OCI-LY1 (cell line): ENCODE results near the gene P2RX6.
"Not testable (repeated sequence)": the region's sequence is repeated elsewhere in the genome, so short reads cannot be mapped to it uniquely, and the experiment has no call there.

Source experiments
- H2AFZ ChIP-seq: fragments of 200-600 bp; sonication (generic), shearing (Covaris generic); 2 replicates; pipeline ENCODE4 v1.6.0; 2014; ENCODE audit warnings: antibody characterized with exemption, mild to moderate bottlenecking, low read length
- H3F3A ChIP-seq: fragments of 200-600 bp; sonication (generic), shearing (Covaris generic); 2 replicates; pipeline ENCODE4 v1.6.0; 2014; ENCODE audit warnings: mild to moderate bottlenecking, antibody characterized with exemption, low read length, moderate library complexity; ENCODE audit not compliant: insufficient read depth
- H3K27ac ChIP-seq: fragments of 200-600 bp; sonication (generic); 2 replicates; pipeline ENCODE4 v1.5.1; 2014; ENCODE audit warnings: low read length, mixed run types, mild to moderate bottlenecking, low read depth; ENCODE audit not compliant: poor library complexity, severe bottlenecking
- H3K27me3 ChIP-seq: fragments of 200-600 bp; sonication (generic); 2 replicates; pipeline ENCODE4 v1.6.0; 2014; ENCODE audit warnings: antibody characterized with exemption, mild to moderate bottlenecking, low read length, moderate library complexity; ENCODE audit not compliant: insufficient read depth
- H3K36me3 ChIP-seq: fragments of 200-600 bp; sonication (generic); 2 replicates; pipeline ENCODE4 v1.6.1; 2014; ENCODE audit warnings: mild to moderate bottlenecking, antibody characterized with exemption, low read length, moderate library complexity, mixed read lengths; ENCODE audit not compliant: insufficient read depth
- H3K4me1 ChIP-seq: fragments of 200-600 bp; sonication (generic); 2 replicates; pipeline ENCODE4 v1.5.1; 2014; ENCODE audit warnings: mild to moderate bottlenecking, low read length, moderate library complexity; ENCODE audit not compliant: insufficient read depth, severe bottlenecking
- H3K4me2 ChIP-seq: fragments of 200-600 bp; sonication (generic), shearing (Covaris generic); 2 replicates; pipeline ENCODE4 v1.6.1; 2014; ENCODE audit warnings: low read length
- H3K4me3 ChIP-seq: fragments of 200-600 bp; sonication (generic); 2 replicates; pipeline ENCODE4 v1.5.1; 2014; ENCODE audit warnings: low read length, low read depth, mild to moderate bottlenecking, mixed read lengths; ENCODE audit not compliant: poor library complexity, severe bottlenecking
- H3K79me2 ChIP-seq: fragments of 200-600 bp; shearing (Covaris generic); 2 replicates; pipeline ENCODE4 v1.6.1; 2016; ENCODE audit warnings: mixed run types, low read length, mixed read lengths; ENCODE audit not compliant: insufficient read depth
- H3K9ac ChIP-seq: fragments of 200-600 bp; sonication (generic), shearing (Covaris generic); 2 replicates; pipeline ENCODE4 v1.6.1; 2014; ENCODE audit warnings: mild to moderate bottlenecking, low read length, mixed read lengths
- H3K9me2 ChIP-seq: fragments of 200-600 bp; sonication (generic), shearing (Covaris generic); 2 replicates; pipeline ENCODE4 v1.6.1; 2014; ENCODE audit warnings: low read depth, mild to moderate bottlenecking, low read length, mixed read lengths
- H3K9me3 ChIP-seq: fragments of 200-600 bp; shearing (Covaris generic); 2 replicates; pipeline ENCODE4 v1.6.1; 2014; ENCODE audit warnings: low read length, mixed read lengths
- H4K20me1 ChIP-seq: fragments of 200-600 bp; sonication (generic), shearing (Covaris generic); 2 replicates; pipeline ENCODE4 v1.6.0; 2016; ENCODE audit warnings: mild to moderate bottlenecking, low read length; ENCODE audit not compliant: insufficient read depth
- EZH2 ChIP-seq: fragments of 200-600 bp; sonication (generic), shearing (Covaris generic); IDR thresholded peaks from 2 replicates; pipeline ENCODE4 v1.8.0; 2017; ENCODE audit warnings: borderline replicate concordance, mixed run types, mild to moderate bottlenecking, antibody characterized with exemption, low read length, moderate library complexity, mixed read lengths
- TF ChIP-seq, protein P1 (sequence below): fragments of 200-600 bp; sonication (generic), shearing (Covaris generic); IDR thresholded peaks from 2 replicates; pipeline ENCODE4 v1.5.1; 2017; ENCODE audit warnings: mild to moderate bottlenecking, antibody characterized with exemption, low read length, moderate library complexity, mixed read lengths

The P2RX6 gene

GRCh38 chr22:21068681-21069276, 53.8 kb downstream of the P2RX6 start:
- Histone ChIP-seq H2AFZ (no peak overlapping the region), H3K9ac (no peak overlapping the region), H3K4me3 (no peak overlapping the region)

DNA sequence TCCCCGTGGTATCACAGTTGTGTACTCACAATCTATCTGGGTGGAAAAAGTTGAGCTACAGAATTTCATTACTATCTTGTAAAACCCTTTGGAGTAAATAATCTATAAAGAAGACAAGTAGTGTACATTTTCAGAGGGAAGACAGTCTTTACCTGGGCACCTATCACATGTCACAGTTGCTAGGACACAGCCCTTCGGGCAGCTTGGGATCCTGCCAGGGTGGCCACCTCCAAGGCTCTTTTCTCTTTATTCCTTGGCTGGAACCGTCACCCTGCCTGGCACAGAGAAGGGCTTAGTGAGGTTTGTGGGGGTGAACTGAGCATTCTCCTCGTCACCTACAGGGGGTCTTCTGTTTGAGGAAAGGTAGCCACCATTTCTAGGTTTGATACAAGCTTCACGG, 54.4 kb downstream of the P2RX6 start:
- Histone ChIP-seq H3K36me3 (no peaks in the 10 kb centered on the region; the same call in 1 of the 2 replicates), H3K4me1 (no peaks in the 10 kb centered on the region), H2AFZ (no peak overlapping the region), H3F3A (no peaks in the 10 kb centered on the region), H3K4me2 (no peak overlapping the region), H3K27ac (no peak overlapping the region), H4K20me1 (no peaks in the 10 kb centered on the region), H3K4me3 (no peak overlapping the region), H3K27me3 (no peaks in the 10 kb centered on the region; the same call in 1 of the 2 replicates), H3K9me3 (no peaks in the 10 kb centered on the region), H3K79me2 (no peaks in the 10 kb centered on the region), H3K9ac (no peak overlapping the region), H3K9me2 (no peaks in the 10 kb centered on the region)
- no peak for TF ChIP-seq EZH2
- TF ChIP-seq, protein P1, sequence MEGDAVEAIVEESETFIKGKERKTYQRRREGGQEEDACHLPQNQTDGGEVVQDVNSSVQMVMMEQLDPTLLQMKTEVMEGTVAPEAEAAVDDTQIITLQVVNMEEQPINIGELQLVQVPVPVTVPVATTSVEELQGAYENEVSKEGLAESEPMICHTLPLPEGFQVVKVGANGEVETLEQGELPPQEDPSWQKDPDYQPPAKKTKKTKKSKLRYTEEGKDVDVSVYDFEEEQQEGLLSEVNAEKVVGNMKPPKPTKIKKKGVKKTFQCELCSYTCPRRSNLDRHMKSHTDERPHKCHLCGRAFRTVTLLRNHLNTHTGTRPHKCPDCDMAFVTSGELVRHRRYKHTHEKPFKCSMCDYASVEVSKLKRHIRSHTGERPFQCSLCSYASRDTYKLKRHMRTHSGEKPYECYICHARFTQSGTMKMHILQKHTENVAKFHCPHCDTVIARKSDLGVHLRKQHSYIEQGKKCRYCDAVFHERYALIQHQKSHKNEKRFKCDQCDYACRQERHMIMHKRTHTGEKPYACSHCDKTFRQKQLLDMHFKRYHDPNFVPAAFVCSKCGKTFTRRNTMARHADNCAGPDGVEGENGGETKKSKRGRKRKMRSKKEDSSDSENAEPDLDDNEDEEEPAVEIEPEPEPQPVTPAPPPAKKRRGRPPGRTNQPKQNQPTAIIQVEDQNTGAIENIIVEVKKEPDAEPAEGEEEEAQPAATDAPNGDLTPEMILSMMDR = no peak

More at GRCh38 chr22:21068681-21069276, 53.8 kb downstream of the P2RX6 start:
- Histone ChIP-seq H3K27ac (no peak overlapping the region), H3F3A (no peaks in the 10 kb centered on the region), H3K79me2 (no peaks in the 10 kb centered on the region), H3K4me2 (no peak overlapping the region), H3K27me3 (no peaks in the 10 kb centered on the region; the same call in 1 of the 2 replicates), H3K9me3 (no peaks in the 10 kb centered on the region), H4K20me1 (no peaks in the 10 kb centered on the region), H3K4me1 (no peaks in the 10 kb centered on the region), H3K9me2 (no peaks in the 10 kb centered on the region), H3K36me3 (no peaks in the 10 kb centered on the region; the same call in 1 of the 2 replicates)
- TF ChIP-seq, protein P1 = no peak
- TF ChIP-seq EZH2 = no peak

DNA sequence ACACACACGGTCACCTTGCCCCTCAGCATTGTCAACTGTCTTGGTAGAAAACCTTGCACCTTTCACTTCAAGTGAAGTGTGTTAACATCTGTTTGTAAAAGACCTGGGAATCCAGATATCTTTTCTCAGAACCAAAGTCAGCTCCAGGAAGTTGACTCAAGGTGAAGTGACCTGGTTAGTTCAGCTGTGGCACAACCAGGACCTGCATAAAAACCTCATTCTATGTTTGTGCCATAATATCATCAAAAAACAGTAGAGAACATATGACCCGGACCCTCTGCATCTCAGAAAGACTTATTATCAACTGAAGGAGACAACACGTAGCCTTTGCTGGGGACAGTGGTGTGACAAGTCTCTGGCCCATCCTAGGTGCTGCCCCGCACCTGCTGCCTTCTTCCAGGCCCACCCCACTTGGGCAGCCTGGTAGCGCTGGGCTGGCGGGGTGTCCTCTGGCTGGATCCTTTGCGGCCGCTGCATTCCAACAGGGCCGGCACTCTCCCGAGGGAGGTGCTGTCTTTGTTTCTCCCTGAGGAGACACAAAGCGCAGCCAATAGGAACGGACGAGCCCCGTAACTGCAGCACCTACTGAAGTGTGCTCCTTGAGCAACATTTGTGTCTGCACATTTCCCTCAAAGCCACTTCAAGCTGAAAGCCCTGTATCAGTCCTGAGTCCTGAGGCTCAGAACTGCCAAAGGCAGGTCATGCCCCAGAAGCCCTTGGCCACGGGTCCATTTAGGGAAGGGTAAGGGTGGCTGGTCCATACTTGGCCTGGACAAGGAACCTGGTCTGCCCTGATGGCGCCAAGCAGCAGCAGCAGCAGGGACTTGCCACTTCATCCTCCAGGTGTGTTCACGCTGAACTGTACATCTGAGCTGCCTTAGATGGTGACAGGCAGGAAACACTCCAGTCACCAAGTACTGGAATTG, 56.0 kb downstream of the P2RX6 start:
- Histone ChIP-seq H3K27me3 (no peaks in the 10 kb centered on the region; the same call in 1 of the 2 replicates), H3K27ac (no peak overlapping the region), H3K4me1 (no peaks in the 10 kb centered on the region), H3K9me3 (no peaks in the 10 kb centered on the region), H3K79me2 (no peaks in the 10 kb centered on the region), H3K4me2 (no peak overlapping the region), H4K20me1 (no peaks in the 10 kb centered on the region), H3K36me3 (no peaks in the 10 kb centered on the region; the same call in 1 of the 2 replicates), H3K9me2 (no peaks in the 10 kb centered on the region), H3F3A (no peaks in the 10 kb centered on the region), H3K4me3 (no peak overlapping the region), H2AFZ (no peak overlapping the region), H3K9ac (no peak overlapping the region)
- TF ChIP-seq, protein P1 = no peak
- TF ChIP-seq EZH2 = no peak

GRCh38 chr22:21071796-21072195, 56.8 kb downstream of the P2RX6 start:
- not testable (repeated sequence) for H3K4me1 ChIP-seq, H2AFZ ChIP-seq, H3K4me3 ChIP-seq, H3K79me2 ChIP-seq, H4K20me1 ChIP-seq, H3K36me3 ChIP-seq, H3F3A ChIP-seq, H3K9me2 ChIP-seq, H3K4me2 ChIP-seq, H3K27ac ChIP-seq, H3K9ac ChIP-seq, H3K9me3 ChIP-seq, H3K27me3 ChIP-seq
